HG02623 (cell line): Measurements from ENCODE around the gene GARRE1.

ENCODE experiments used
- ATAC-seq: cut with Tn5 transposase; IDR thresholded peaks from one replicate; pipeline ENCODE4 v1.9.1; 2021; ENCODE audit warnings: moderate library complexity; ENCODE audit not compliant: unreplicated experiment

The GARRE1 gene

DNA sequence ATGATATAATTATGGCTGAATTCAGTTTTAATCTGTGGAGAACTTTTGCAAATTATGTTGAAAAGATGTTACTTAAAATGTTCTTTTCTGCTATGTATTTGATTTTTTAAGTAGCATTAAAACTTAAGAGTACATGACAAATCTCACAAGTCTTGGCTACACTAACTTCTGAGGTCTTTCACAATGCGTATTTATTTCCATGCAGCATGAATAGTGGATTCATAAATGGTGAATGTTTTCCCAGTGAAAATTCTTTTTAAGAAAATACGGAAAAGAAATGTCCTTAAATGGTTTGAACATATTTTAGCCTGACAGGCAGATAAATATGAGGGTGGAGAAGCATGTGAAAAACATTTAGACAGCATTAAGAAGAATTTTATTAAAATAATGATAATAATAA, 30.2 kb downstream of the GARRE1 start:
- no peak for ATAC-seq

DNA sequence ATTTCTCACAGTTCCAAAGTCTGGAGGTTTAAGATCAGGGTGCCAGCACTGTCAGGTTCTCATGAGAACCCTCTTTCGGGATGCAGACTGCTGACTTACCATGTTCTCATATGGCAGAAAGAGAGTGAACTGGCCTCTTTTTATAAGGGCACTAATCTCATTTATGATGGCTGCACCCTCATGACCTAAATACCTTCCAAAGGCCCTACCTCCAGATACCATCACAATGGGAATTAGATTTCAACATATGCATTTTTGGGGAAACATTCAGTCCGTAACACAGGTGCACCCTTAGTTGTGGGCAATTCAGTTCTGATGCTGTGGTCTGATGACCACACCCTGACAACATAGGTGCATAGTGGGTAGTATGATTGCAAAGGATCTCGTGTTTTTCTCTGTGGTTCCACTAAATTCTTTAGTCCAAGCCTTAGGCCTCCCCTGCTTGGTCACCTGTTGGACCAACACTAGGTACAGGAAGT, 33.3 kb downstream of the GARRE1 start:
- ATAC-seq = no peak

DNA sequence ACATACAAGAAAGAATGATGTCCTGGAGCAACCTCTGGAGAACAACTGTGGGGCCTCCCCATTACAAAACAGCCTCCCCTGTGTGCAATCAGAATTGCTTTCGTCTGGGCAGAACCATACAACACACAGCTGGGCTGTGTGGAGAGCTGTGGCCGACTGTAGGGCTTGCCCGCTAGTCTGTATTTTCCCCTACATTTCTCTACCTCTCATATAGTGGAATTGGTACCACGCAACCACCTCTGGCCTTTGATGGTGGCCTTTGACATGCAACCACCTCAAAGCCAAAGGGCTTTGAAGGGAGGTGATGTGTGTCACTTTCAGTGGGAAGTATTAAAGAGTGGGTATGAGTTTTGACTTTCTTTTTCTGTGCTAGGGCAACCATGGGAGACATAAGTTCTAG, 34.0 kb downstream of the GARRE1 start:
- no peak for ATAC-seq

DNA sequence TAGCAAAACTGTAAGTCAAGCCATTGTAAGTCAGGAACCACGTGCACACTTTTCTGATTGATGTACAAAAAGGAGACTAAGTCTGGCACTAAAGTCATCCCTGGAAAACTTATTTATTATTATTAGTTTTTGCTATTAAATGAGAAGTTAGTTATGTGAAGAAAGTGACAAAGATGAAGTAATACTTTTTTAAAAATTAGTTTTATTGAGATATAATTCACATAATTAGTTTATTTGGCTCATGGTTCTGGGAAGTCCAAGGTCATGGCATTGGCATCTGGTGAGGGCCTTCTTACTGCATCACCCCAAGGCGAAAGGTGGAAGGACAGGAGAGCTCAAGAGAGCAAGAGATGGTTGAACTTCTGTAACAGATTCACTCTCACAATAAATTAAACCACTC, 36.9 kb downstream of the GARRE1 start:
- ATAC-seq = no peak

DNA sequence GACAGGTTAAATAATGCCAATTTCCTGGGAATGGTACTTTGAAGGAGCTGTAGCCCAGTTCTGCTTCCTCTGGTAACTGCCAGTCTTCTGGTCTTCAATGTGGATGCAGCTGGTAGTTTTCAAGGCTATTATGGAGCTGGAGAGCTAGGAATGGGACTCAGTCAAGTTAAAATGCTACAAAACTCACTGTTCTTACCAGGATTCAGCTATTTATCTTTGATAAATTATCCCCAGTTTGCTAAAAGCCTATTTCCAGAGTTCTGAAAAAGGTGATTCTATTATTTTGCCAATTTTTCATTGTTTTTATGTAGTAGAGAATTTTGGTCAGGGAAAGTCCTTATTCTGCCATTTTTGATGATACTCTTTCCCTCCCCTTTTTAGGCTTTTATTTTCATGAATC, 40.7 kb downstream of the GARRE1 start:
- ATAC-seq = no peak

DNA sequence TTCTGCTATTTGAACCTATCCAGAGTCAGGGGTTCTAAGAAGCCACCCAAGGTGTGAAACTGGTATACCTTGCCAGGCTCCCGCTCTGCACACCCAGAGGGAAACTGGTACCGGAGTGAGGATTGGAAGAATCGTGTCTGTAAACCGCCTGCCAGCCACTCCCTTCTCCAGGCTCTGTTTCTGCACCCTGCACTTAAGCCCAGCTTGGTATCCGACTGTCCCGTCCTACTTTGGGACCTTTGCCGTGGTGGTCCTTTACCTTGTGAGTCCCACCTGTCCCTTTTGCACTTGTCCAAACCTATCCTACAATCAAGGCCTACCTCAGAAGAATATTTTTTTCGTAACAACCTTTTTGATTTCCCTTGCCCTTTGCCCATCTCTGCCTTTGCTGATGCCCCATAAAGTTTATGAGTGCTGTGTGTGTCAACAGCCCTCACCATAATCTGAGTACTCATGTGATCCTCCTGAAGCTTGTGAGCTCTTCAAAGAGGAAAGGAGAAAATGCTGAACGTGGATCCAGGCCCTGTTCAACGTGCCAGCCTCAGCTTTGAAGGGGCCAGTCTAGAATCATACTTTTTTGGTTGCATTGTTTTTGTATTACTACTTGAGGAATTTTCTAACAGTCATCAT, 44.7 kb downstream of the GARRE1 start:
- no peak for ATAC-seq

DNA sequence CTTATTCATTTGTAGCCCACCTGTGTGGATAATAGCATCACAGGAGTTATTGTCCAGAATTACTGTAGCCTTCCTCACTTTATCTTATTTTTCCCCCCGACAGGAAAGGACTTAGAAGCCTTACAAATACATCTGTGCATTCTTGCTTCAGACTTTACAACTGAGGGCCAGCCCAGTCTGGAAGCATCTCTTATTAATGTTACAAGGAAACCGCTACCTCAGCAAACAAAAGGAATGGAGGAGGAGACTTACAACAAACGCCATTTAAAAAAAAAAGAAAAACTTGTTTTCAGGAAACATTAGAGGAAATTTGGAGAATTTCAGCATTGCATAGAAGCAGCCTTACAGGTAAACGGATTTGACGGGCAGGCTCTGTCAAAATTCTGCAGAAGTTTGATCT, 45.2 kb downstream of the GARRE1 start:
- no peak for ATAC-seq

DNA sequence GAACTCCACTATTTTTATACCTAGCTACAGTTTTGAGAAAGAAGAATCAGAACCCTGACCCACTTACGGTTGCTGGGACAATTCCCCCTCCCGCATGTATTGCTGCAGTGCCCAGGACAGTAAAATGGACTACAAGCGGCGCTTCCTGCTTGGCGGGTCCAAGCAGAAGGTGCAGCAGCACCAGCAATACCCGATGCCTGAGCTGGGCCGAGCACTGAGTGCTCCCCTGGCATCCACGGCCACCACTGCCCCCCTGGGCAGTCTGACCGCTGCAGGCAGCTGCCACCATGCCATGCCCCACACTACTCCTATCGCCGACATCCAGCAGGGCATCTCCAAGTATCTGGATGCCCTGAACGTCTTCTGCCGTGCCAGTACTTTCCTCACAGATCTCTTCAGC, 46.0 kb downstream of the GARRE1 start:
- ATAC-seq = no peak

DNA sequence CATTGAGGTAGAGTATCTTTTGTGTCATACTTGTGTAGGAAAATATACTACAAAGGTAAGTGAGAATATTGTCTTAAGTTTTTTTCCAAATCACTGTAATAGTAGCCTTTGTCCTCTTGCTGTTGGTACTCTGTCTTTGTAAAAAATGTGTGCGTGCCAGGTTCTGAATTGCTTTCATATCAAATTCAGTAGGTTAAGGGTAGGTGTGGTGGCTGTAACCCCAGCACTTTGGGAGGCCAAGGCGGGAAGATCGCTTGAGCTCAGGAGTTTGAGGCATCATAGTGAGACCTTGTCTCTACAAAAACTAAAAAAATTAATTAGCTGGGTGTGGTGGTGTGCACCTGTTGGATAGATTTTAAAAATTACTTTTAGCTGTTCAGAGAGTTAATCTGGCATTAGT, 46.6 kb downstream of the GARRE1 start:
- no peak for ATAC-seq
